OCI-LY3 (cell line): ENCODE results near the gene APOBEC3C.
A peak's percentile ranks its signal among the peaks of the same experiment; 100 is the strongest.

ENCODE experiments used
- H2AFZ ChIP-seq: fragments of 200-600, 300-600 bp; shearing (Covaris generic); 2 replicates; pipeline ENCODE4 v1.6.0; 2014; ENCODE audit warnings: antibody characterized with exemption, low read depth, low read length
- H3K27ac ChIP-seq: fragments of 200-600, 300-600 bp; sonication (generic); 2 replicates; pipeline ENCODE4 v1.5.1; 2014; ENCODE audit warnings: mild to moderate bottlenecking, low read length, moderate library complexity, mixed read lengths
- H3K27me3 ChIP-seq: fragments of 200-600, 300-600 bp; sonication (generic); 2 replicates; pipeline ENCODE4 v1.6.1; 2014; ENCODE audit warnings: low read depth, low read length, mixed read lengths
- H3K36me3 ChIP-seq: fragments of 200-600, 300-600 bp; sonication (generic); replicated peaks from 2 replicates; pipeline ENCODE3; 2014; ENCODE audit warnings: low read depth, low read length, mixed read lengths
- H3K4me1 ChIP-seq: fragments of 300-600, 200-600 bp; sonication (generic); 2 replicates; pipeline ENCODE4 v1.6.1; 2014; ENCODE audit warnings: low read length, mixed read lengths
- H3K4me2 ChIP-seq: fragments of 200-600, 300-600 bp; sonication (generic); 2 replicates; pipeline ENCODE4 v1.6.1; 2014; ENCODE audit warnings: low read length, mixed read lengths
- H3K4me3 ChIP-seq: fragments of 300-600, 200-600 bp; sonication (generic); 2 replicates; pipeline ENCODE4 v1.5.1; 2014; ENCODE audit warnings: antibody characterized with exemption, mild to moderate bottlenecking, low read length, moderate library complexity
- H3K79me2 ChIP-seq: fragments of 300-600, 200-600 bp; shearing (Covaris generic); 2 replicates; pipeline ENCODE4 v1.6.1; 2014; ENCODE audit warnings: mild to moderate bottlenecking, low read length, mixed read lengths
- H3K9ac ChIP-seq: fragments of 300-600, 200-600 bp; shearing (Covaris generic); 2 replicates; pipeline ENCODE4 v1.6.0; 2014; ENCODE audit warnings: mild to moderate bottlenecking, low read length, moderate library complexity
- H3K9me3 ChIP-seq: fragments of 200-600, 300-600 bp; shearing (Covaris generic); 2 replicates; pipeline ENCODE4 v1.6.1; 2014; ENCODE audit warnings: low read length, mixed read lengths; ENCODE audit not compliant: insufficient read depth
- H4K20me1 ChIP-seq: fragments of 200-600, 300-600 bp; sonication (generic); 2 replicates; pipeline ENCODE4 v1.6.1; 2016; ENCODE audit warnings: low read length, mixed read lengths; ENCODE audit not compliant: insufficient read depth
- EZH2phosphoT487 ChIP-seq: fragments of 200-600 bp; shearing (Covaris generic); IDR thresholded peaks from 2 replicates; pipeline ENCODE4 v1.6.1; 2018; ENCODE audit warnings: antibody characterized with exemption, mixed run types, low read depth
- TF ChIP-seq, protein P1 (sequence below): fragments of 200-600, 300-600 bp; sonication (generic); IDR thresholded peaks from 2 replicates; pipeline ENCODE4 v1.5.1; 2014; ENCODE audit warnings: antibody characterized with exemption, low read length, low read depth

The APOBEC3C gene

GRCh38 chr22:39026509-39027150, 12.6 kb downstream of the APOBEC3C start:
- Histone ChIP-seq H3K36me3 (peaks cover 2% of the 10 kb centered on the region), H3K4me2 (no peak overlapping the region), H2AFZ (no peak overlapping the region), H3K4me1 (peaks cover 10% of the 10 kb centered on the region), H3K4me3 (no peak overlapping the region), H3K27me3 (no peaks in the 10 kb centered on the region), H3K79me2 (no peaks in the 10 kb centered on the region), H3K27ac (no peak overlapping the region), H4K20me1 (no peaks in the 10 kb centered on the region), H3K9ac (no peak overlapping the region), H3K9me3 (no peaks in the 10 kb centered on the region)
- TF ChIP-seq, protein P1, sequence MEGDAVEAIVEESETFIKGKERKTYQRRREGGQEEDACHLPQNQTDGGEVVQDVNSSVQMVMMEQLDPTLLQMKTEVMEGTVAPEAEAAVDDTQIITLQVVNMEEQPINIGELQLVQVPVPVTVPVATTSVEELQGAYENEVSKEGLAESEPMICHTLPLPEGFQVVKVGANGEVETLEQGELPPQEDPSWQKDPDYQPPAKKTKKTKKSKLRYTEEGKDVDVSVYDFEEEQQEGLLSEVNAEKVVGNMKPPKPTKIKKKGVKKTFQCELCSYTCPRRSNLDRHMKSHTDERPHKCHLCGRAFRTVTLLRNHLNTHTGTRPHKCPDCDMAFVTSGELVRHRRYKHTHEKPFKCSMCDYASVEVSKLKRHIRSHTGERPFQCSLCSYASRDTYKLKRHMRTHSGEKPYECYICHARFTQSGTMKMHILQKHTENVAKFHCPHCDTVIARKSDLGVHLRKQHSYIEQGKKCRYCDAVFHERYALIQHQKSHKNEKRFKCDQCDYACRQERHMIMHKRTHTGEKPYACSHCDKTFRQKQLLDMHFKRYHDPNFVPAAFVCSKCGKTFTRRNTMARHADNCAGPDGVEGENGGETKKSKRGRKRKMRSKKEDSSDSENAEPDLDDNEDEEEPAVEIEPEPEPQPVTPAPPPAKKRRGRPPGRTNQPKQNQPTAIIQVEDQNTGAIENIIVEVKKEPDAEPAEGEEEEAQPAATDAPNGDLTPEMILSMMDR: no peak
- TF ChIP-seq EZH2phosphoT487: no peak

GRCh38 chr22:39027717-39028116, 13.7 kb downstream of the APOBEC3C start:
- no peak overlapping the region for H3K4me2 ChIP-seq
- H3K4me1 ChIP-seq: peaks cover 7% of the 10 kb centered on the region
- no peak overlapping the region for H3K27ac ChIP-seq
- peaks cover 2% of the 10 kb centered on the region for H3K36me3 ChIP-seq
- H2AFZ ChIP-seq: no peak overlapping the region
- H4K20me1 ChIP-seq: no peaks in the 10 kb centered on the region
- TF ChIP-seq, protein P1: no peak
- TF ChIP-seq EZH2phosphoT487: no peak
- H3K9me3 ChIP-seq: no peaks in the 10 kb centered on the region
- no peaks in the 10 kb centered on the region for H3K27me3 ChIP-seq
- H3K4me3 ChIP-seq: no peak overlapping the region
- H3K79me2 ChIP-seq: no peaks in the 10 kb centered on the region
- no peak overlapping the region for H3K9ac ChIP-seq

- Histone ChIP-seq H3K4me2 (no peak overlapping the region), H4K20me1 (no peaks in the 10 kb centered on the region), H3K79me2 (no peaks in the 10 kb centered on the region), H3K27ac (no peak overlapping the region), H2AFZ (no peak overlapping the region), H3K4me3 (no peak overlapping the region), H3K4me1 (peaks cover 7% of the 10 kb centered on the region), H3K27me3 (no peaks in the 10 kb centered on the region), H3K9me3 (no peaks in the 10 kb centered on the region), H3K9ac (no peak overlapping the region), H3K36me3 (peaks cover 2% of the 10 kb centered on the region)
- TF ChIP-seq, protein P1: no peak
- TF ChIP-seq EZH2phosphoT487: no peak
Measured at GRCh38 chr22:39028281-39028680, 14.2 kb downstream of the APOBEC3C start.

DNA sequence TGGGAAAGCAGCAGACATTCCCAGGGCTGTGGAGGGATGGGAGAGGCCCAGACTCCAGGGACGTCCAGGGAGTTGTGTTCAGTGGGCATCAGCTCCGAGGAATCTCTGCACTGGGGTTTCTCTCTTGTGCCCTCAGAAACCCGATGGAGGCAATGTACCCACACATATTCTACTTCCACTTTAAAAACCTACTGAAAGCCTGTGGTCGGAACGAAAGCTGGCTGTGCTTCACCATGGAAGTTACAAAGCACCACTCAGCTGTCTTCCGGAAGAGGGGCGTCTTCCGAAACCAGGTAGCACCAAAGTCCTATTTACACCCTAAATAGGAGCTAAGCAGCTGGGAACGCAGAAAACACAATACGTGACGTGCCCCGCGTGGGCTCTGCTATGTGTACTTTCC, 15.2 kb downstream of the APOBEC3C start:
- Histone ChIP-seq H3K9me3 (no peaks in the 10 kb centered on the region), H3K9ac (peak overlapping the region; percentile 21; the same call in 1 of the 2 replicates), H3K36me3 (no peaks in the 10 kb centered on the region), H3K79me2 (no peaks in the 10 kb centered on the region), H4K20me1 (no peaks in the 10 kb centered on the region), H2AFZ (peak overlapping the region; percentile 66; the same call in 1 of the 2 replicates), H3K4me3 (peak overlapping the region; percentile 57), H3K27ac (no peak overlapping the region), H3K27me3 (no peaks in the 10 kb centered on the region), H3K4me1 (peaks cover 7% of the 10 kb centered on the region), H3K4me2 (peak overlapping the region; percentile 66)
- TF ChIP-seq, protein P1: peak; percentile 30
- TF ChIP-seq EZH2phosphoT487: no peak
